Jurkat, Clone E6-1 (cell line): Measurements from ENCODE around the gene MZF1.

ENCODE experiments used
- DNase-seq: peaks from one replicate; pipeline ENCODE4 v3.0.0-alpha.2; 2011; ENCODE audit warnings: low read depth, low spot score
- H3K4me3 ChIP-seq: 2 replicates; pipeline ENCODE4 v1.5.1; 2011; ENCODE audit warnings: mild to moderate bottlenecking, low read length, control low read depth, moderate library complexity

Gene MZF1

GRCh38 chr19:58518256-58519086 is 54.7 kb downstream of the MZF1 start:
- H3K4me3 ChIP-seq: peak overlapping the region; percentile 88
- DNase-seq: no peak

GRCh38 chr19:58516964-58517833 is 55.9 kb downstream of the MZF1 start:
- H3K4me3 ChIP-seq: no peak overlapping the region
- DNase-seq: no peak

GRCh38 chr19:58516246-58516836 is 56.8 kb downstream of the MZF1 start:
- no peak for DNase-seq
- H3K4me3 ChIP-seq: no peak overlapping the region

- H3K4me3 ChIP-seq: no peak overlapping the region
- DNase-seq: no peak
Measured at GRCh38 chr19:58515259-58515658, 57.9 kb downstream of the MZF1 start.

GRCh38 chr19:58514564-58515022 is 58.5 kb downstream of the MZF1 start:
- peak overlapping the region; percentile 98 for H3K4me3 ChIP-seq
- DNase-seq: no peak

GRCh38 chr19:58513694-58514563 is 59.2 kb downstream of the MZF1 start:
- peak; percentile 94 for DNase-seq
- peak overlapping the region; percentile 98 for H3K4me3 ChIP-seq

- H3K4me3 ChIP-seq: peak overlapping the region; percentile 98
Measured at GRCh38 chr19:58513213-58513693, 59.9 kb downstream of the MZF1 start.

More at GRCh38 chr19:58513213-58513693, 59.9 kb downstream of the MZF1 start:
- DNase-seq: no peak
